Vagina (tissue), 2 donors: ENCODE data around the gene HEPN1. TPM values are rescaled to one million over a fixed set of nuclear protein-coding genes. Genes with fewer than 3 reads are reported as not detected.
A peak's percentile ranks its signal among the peaks of the same experiment; 100 is the strongest.

ENCODE experiments used
- DNase-seq, 2 donors: peaks; one replicate each; pipeline ENCODE4 v3.0.0-alpha.2; 2017; ENCODE audit errors: extremely low spot score in 2 of 2
- H3K27ac ChIP-seq: fragments of 200-600 bp; sonication (generic); one replicate; pipeline ENCODE4 v1.5.1; 2019
- H3K27me3 ChIP-seq: fragments of 200-600 bp; sonication (generic); one replicate; pipeline ENCODE4 v1.5.1; 2019
- H3K36me3 ChIP-seq, 2 donors: fragments of 200-600 bp; sonication (generic); one replicate each; pipeline ENCODE4 v1.5.1; 2017 to 2019
- H3K4me1 ChIP-seq: fragments of 200-600 bp; sonication (generic); one replicate; pipeline ENCODE4 v1.5.1; 2019
- H3K4me3 ChIP-seq, 2 donors: fragments of 200-600 bp; sonication (generic); 1 replicate in 1 of 2; 2 replicates in 1 of 2; pipeline ENCODE4 v1.5.1; 2016 to 2019
- H3K9me3 ChIP-seq: fragments of 200-600 bp; sonication (generic); one replicate; pipeline ENCODE4 v1.5.1; 2019
- CTCF ChIP-seq, 3 experiments: fragments of 450-650 bp in 2 of 3; fragments of 200-600 bp in 1 of 3; sonication (generic) in 1 of 3; IDR thresholded peaks; one replicate each; pipeline ENCODE4 v1.5.1; 2017 to 2019; ENCODE audit warnings: antibody characterized with exemption in 3 of 3, mild to moderate bottlenecking in 2 of 3, moderate library complexity in 2 of 3
- POLR2A ChIP-seq, 2 donors: fragments of 450-650 bp; IDR thresholded peaks; one replicate each; pipeline ENCODE4 v1.6.1; 2017; ENCODE audit warnings: antibody characterized with exemption in 2 of 2, mild to moderate bottlenecking in 2 of 2, moderate library complexity in 2 of 2
- POLR2AphosphoS5 ChIP-seq, 2 donors: sonication (generic); formaldehyde crosslinking; IDR thresholded peaks; one replicate each; pipeline ENCODE4 v1.9.0; 2017; ENCODE audit warnings: antibody characterized with exemption in 2 of 2, mild to moderate bottlenecking in 2 of 2, low read depth in 1 of 2; ENCODE audit not compliant: insufficient read depth in 1 of 2
- intact Hi-C: fragments of 100-400 bp; cut with DNase I; formaldehyde crosslinking; loops from one replicate; pipeline ENCODE4 v1.15.1; 2023
- total RNA-seq: library from RNA; depleted of rRNA; stranded (reverse); fragments of >200 nt; gene quantifications from one replicate; pipeline ENCODE4 v1.2.3, GENCODE V29; 2016

Gene HEPN1
- total RNA-seq, 1 donor from 2014 or later = not detected

GRCh38 chr11:124898263-124898680 lies 20.8 kb upstream of the HEPN1 start:
- Histone ChIP-seq H3K9me3 (no peaks in the 10 kb centered on the region), H3K4me1 (peaks cover 9% of the 10 kb centered on the region), H3K36me3 (no peaks in the 10 kb centered on the region), H3K27me3 (no peaks in the 10 kb centered on the region), H3K4me3 (peak overlapping the region in 1 of 2 donors; percentile 30), H3K27ac (peak overlapping the region; percentile 60)
- TF ChIP-seq CTCF (IDR thresholded peaks at IDR 0.05) (no peak), POLR2AphosphoS5 (IDR thresholded peaks at IDR 0.05; ENCODE audit: insufficient read depth in 1 of 2, low read depth in 1 of 2) (no peak), POLR2A (IDR thresholded peaks at IDR 0.05) (no peak)
- intact Hi-C loops = no loop called here
- peak; percentile 58 to 85 for DNase-seq

DNA sequence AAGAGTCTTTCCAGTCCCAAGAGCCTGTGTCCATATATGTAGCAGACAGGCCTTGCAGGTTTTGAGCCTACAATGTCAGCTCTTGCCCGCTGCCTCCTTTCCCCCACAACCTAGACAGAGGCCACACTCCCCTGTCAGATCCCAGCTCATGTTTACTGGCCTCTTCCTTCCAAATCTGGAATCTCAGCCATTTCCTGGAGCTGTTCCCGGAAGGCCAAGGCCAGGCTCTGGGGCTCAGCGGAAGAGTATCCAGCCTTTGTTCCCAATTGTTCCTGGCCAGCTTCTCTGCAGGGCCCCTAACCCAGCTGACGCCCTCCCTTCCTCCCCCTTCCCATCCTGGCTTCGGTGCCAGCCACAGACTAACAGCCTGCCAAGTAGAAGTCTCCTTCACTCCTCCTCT lies 20.3 kb upstream of the HEPN1 start:
- DNase-seq = peak; percentile 85 to 93
- no peak for TF ChIP-seq CTCF (IDR thresholded peaks at IDR 0.05)
- TF ChIP-seq POLR2AphosphoS5 (IDR thresholded peaks at IDR 0.05; ENCODE audit: insufficient read depth in 1 of 2, low read depth in 1 of 2) = no peak
- no peak for TF ChIP-seq POLR2A (IDR thresholded peaks at IDR 0.05)

GRCh38 chr11:124899383-124900145 lies 19.5 kb upstream of the HEPN1 start:
- Histone ChIP-seq H3K36me3 (no peaks in the 10 kb centered on the region), H3K4me3 (no peak overlapping the region), H3K27me3 (no peaks in the 10 kb centered on the region), H3K27ac (no peak overlapping the region), H3K4me1 (peaks cover 9% of the 10 kb centered on the region), H3K9me3 (no peaks in the 10 kb centered on the region)
- TF ChIP-seq CTCF (IDR thresholded peaks at IDR 0.05) = no peak
- no peak for TF ChIP-seq POLR2A (IDR thresholded peaks at IDR 0.05)
- TF ChIP-seq POLR2AphosphoS5 (IDR thresholded peaks at IDR 0.05; ENCODE audit: insufficient read depth in 1 of 2, low read depth in 1 of 2) = no peak
- peak; percentile 64 to 80 for DNase-seq
- intact Hi-C loops = no loop called here

More for the DNA sequence above, 20.3 kb upstream of the HEPN1 start:
- no peaks in the 10 kb centered on the region for H3K27me3 ChIP-seq
- H3K4me1 ChIP-seq = peaks cover 9% of the 10 kb centered on the region
- intact Hi-C loops = no loop called here
- no peaks in the 10 kb centered on the region for H3K9me3 ChIP-seq
- H3K27ac ChIP-seq = peak overlapping the region; percentile 37
- H3K36me3 ChIP-seq = no peaks in the 10 kb centered on the region
- H3K4me3 ChIP-seq = no peak overlapping the region

DNA sequence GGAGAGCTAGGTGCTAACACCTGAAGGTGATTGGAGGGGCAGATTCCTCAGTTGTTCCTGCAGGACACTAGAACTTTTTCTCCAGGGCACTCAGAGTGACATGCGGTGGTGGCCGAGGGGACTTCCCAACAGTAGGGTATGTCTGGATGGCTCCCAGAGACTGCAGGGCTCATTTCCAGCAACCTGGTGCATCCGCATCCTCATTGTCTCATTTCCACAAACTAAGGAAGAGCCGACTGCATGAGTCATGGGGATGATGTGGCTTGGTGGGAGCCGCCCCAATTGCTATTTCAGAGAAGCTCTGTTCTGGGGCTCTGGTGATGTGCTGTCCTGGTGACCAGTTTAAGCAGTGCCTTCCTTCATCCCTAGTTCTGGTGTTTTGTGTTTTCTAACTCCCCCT lies 18.6 kb upstream of the HEPN1 start:
- no peaks in the 10 kb centered on the region for H3K9me3 ChIP-seq
- H3K27ac ChIP-seq = no peak overlapping the region
- TF ChIP-seq POLR2AphosphoS5 (IDR thresholded peaks at IDR 0.05; ENCODE audit: insufficient read depth in 1 of 2, low read depth in 1 of 2) (peak in 1 of 2 donors; percentile 53), POLR2A (IDR thresholded peaks at IDR 0.05) (no peak), CTCF (IDR thresholded peaks at IDR 0.05) (no peak)
- DNase-seq = peak; percentile 77 to 86
- no peak overlapping the region for H3K4me3 ChIP-seq
- intact Hi-C loops = no loop called here
- peaks cover 9% of the 10 kb centered on the region for H3K4me1 ChIP-seq
- no peaks in the 10 kb centered on the region for H3K36me3 ChIP-seq
- H3K27me3 ChIP-seq = no peaks in the 10 kb centered on the region

- H3K4me1 ChIP-seq = peaks cover 9% of the 10 kb centered on the region
- H3K9me3 ChIP-seq = no peaks in the 10 kb centered on the region
- no peak for DNase-seq
- TF ChIP-seq POLR2AphosphoS5 (IDR thresholded peaks at IDR 0.05; ENCODE audit: insufficient read depth in 1 of 2, low read depth in 1 of 2) (no peak), CTCF (IDR thresholded peaks at IDR 0.05) (no peak), POLR2A (IDR thresholded peaks at IDR 0.05) (no peak)
- intact Hi-C loops = no loop called here
- H3K27me3 ChIP-seq = no peaks in the 10 kb centered on the region
- no peak overlapping the region for H3K4me3 ChIP-seq
- H3K36me3 ChIP-seq = no peaks in the 10 kb centered on the region
- H3K27ac ChIP-seq = no peak overlapping the region
Measured at GRCh38 chr11:124902616-124903015, 16.4 kb upstream of the HEPN1 start.
